HEK293T (cell line): ENCODE measurements around the gene CFHR4.

Experiments
- FOXA1 ChIP-seq: fragments of 450-650 bp; IDR thresholded peaks from 2 replicates; pipeline ENCODE4 v1.6.1; 2016; ENCODE audit warnings: mild to moderate bottlenecking
- LEF1 ChIP-seq: fragments of 450-650 bp; IDR thresholded peaks from 2 replicates; pipeline ENCODE4 v1.6.1; 2017; ENCODE audit warnings: mild to moderate bottlenecking, borderline replicate concordance
- NFRKB ChIP-seq: fragments of 450-650 bp; IDR thresholded peaks from 2 replicates; pipeline ENCODE4 v1.6.1; 2016; ENCODE audit warnings: mild to moderate bottlenecking, moderate library complexity
- SUZ12 ChIP-seq: fragments of 450-650 bp; IDR thresholded peaks from 2 replicates; pipeline ENCODE4 v1.6.1; 2016; ENCODE audit warnings: mild to moderate bottlenecking
- TARDBP ChIP-seq: fragments of 450-650 bp; IDR thresholded peaks from 2 replicates; pipeline ENCODE4 v1.6.1; 2016

DNA sequence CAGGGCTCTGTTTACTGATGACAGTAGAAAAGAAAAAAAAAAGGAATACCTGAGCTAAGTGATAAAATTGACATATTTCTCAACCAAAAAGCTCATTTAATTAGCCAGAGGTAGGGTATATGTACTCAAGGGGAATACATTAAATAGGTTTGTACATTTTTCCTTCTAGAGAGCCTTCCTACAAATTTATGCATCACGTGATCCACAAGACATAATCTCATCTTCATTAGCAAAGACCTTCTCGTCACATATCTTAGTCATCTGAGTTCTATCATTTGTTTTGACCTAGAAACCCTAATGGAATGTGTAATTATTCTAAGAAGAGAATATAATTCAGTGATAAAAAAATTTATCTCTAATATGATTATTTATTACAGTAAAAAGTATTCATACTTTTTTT lies 30.7 kb upstream of the CFHR4 start:
- TF ChIP-seq LEF1, result no peak
- TF ChIP-seq NFRKB, result no peak
- no peak for TF ChIP-seq FOXA1
- no peak for TF ChIP-seq TARDBP
- TF ChIP-seq SUZ12, result no peak
